22Rv1 (cell line): Measurements from ENCODE around the gene MEIS3.
"Not testable (repeated sequence)": the region's sequence is repeated elsewhere in the genome, so short reads cannot be mapped to it uniquely, and the experiment has no call there.

Experiments used
- H3K27ac ChIP-seq: fragments of 450-650 bp; 2 replicates; pipeline ENCODE4 v1.5.1; 2017
- CTCF ChIP-seq: fragments of 450-650 bp; IDR thresholded peaks from 2 replicates; pipeline ENCODE4 v1.5.1; 2017; ENCODE audit warnings: mild to moderate bottlenecking
- ZFX ChIP-seq: fragments of 450-650 bp; IDR thresholded peaks from 2 replicates; pipeline ENCODE4 v1.6.1; 2017; ENCODE audit warnings: antibody characterized with exemption, borderline replicate concordance

MEIS3 gene

GRCh38 chr19:47383890-47384289 is 35.4 kb downstream of the MEIS3 start:
- H3K27ac ChIP-seq = not testable (repeated sequence)

- H3K27ac ChIP-seq = no peak overlapping the region
- no peak for TF ChIP-seq ZFX
- TF ChIP-seq CTCF = no peak
Measured at GRCh38 chr19:47381653-47382279, 37.6 kb downstream of the MEIS3 start.

DNA sequence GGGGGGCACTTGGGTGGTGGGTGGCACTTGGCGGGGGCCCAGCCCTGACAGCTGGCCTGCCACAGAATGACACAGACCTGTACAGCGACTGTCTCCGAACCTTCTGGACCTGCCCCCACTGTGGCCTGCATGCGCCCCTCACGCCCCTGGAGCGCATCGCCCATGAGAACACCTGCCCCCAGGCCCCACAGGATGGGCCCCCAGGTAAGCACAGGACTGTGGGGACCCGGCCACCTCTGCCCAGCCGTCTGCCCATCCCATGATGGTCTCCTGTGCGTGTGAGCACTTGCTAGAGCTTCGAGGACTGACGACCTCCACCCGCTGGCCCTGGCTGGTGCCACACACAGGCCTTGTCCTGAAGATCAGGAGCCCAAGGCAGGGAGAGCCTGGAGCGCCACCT is 38.2 kb downstream of the MEIS3 start:
- H3K27ac ChIP-seq = no peak overlapping the region
- TF ChIP-seq ZFX = no peak
- no peak for TF ChIP-seq CTCF

DNA sequence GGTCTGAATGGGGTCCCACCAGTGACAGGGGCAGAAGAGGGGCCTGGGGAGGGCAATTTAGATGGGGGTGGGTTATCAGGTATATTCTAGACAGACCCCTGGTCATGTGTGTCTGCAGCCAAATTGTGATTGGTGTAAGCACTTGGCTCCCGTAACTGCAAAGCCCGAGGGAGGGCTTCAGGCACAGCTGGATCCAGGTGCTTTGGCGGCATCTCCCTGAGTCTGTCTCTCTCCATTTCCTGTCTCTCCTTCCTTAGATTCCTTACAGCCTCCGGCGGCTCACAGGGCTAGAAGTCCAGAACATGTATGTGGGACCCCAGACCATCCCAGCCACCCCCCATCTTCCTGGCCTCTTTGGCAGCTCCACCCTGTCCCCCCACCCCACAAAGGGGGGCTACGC is 38.8 kb downstream of the MEIS3 start:
- H3K27ac ChIP-seq = no peak overlapping the region
- no peak for TF ChIP-seq CTCF

- H3K27ac ChIP-seq = no peak overlapping the region
- TF ChIP-seq ZFX = no peak
- no peak for TF ChIP-seq CTCF
Measured at GRCh38 chr19:47379381-47379938, 39.9 kb downstream of the MEIS3 start.

- no peak overlapping the region for H3K27ac ChIP-seq
- TF ChIP-seq ZFX (no peak), CTCF (no peak)
Measured at GRCh38 chr19:47378246-47378645, 41.1 kb downstream of the MEIS3 start.

GRCh38 chr19:47377801-47378200 is 41.5 kb downstream of the MEIS3 start:
- no peak overlapping the region for H3K27ac ChIP-seq
- no peak for TF ChIP-seq CTCF

GRCh38 chr19:47377208-47377701 is 42.1 kb downstream of the MEIS3 start:
- no peak overlapping the region for H3K27ac ChIP-seq
- no peak for TF ChIP-seq ZFX
- TF ChIP-seq CTCF = no peak
